Adrenal gland (tissue), 12 donors: ENCODE data around the gene COX6B1. TPM values are rescaled to one million over a fixed set of nuclear protein-coding genes. Genes with fewer than 3 reads are reported as not detected.

Experiments used
- DNase-seq, 7 donors: peaks; one replicate each; pipeline ENCODE4 v3.0.0-alpha.2; 2019 to 2020
- H3K27ac ChIP-seq, 5 donors: fragments of 200-600 bp; sonication (generic) in 4 of 5; 1 replicate in 3 of 5; 2 replicates in 2 of 5; pipeline versions ENCODE4 v1.5.1 to v1.8.0; 2016 to 2020; ENCODE audit warnings: mild to moderate bottlenecking in 1 of 5
- H3K27me3 ChIP-seq: fragments of 200-600 bp; 2 replicates; pipeline ENCODE4 v1.8.0; 2021
- H3K36me3 ChIP-seq, 2 donors: fragments of 200-600 bp; replicated peaks in 1 of 2; 1 replicate in 1 of 2; 2 replicates in 1 of 2; pipeline versions ENCODE4 v1.5.1 to v1.8.0; 2018 to 2022
- H3K4me1 ChIP-seq, 2 donors: fragments of 200-600 bp; replicated peaks in 1 of 2; 1 replicate in 1 of 2; 2 replicates in 1 of 2; pipeline versions ENCODE4 v1.5.1 to v1.8.0; 2018 to 2021
- H3K4me3 ChIP-seq, 4 donors: fragments of 200-600 bp; sonication (generic) in 3 of 4; one replicate each; pipeline ENCODE4 v1.5.1; 2016 to 2018
- H3K9me3 ChIP-seq, 3 donors: fragments of 200-600 bp; sonication (generic) in 1 of 3; replicated peaks in 1 of 3; 1 replicate in 2 of 3; 2 replicates in 1 of 3; pipeline versions ENCODE4 v1.5.1 to v1.8.0; 2016 to 2021
- POLR2A ChIP-seq, 2 donors: fragments of 450-650 bp; IDR thresholded peaks; one replicate each; pipeline ENCODE4 v1.6.1; 2017; ENCODE audit warnings: antibody characterized with exemption in 2 of 2, mild to moderate bottlenecking in 2 of 2, moderate library complexity in 1 of 2
- WGBS, 4 donors: extraction: QIAGEN DNeasy Blood & Tissue Kit in 2 of 4; methylation state at CpG; one replicate each; pipeline versions ENCODE4 v1.1.5 to v1.1.7; 2013 to 2017; 5-methylcytosine and 5-hydroxymethylcytosine counted together
- intact Hi-C, 2 donors: fragments of 100-400 bp; cut with DNase I; formaldehyde crosslinking; loops; one replicate each; pipeline versions ENCODE4 v1.14.1 to v1.15.0; 2022 to 2023
- polyA plus RNA-seq, 3 donors: library from polyadenylated mRNA; stranded (reverse); fragments of 200-250 nt in 2 of 3; fragments of 350-450 nt in 1 of 3; fragmentation: Illumina TruSeq in 1 of 3; extraction: RNeasy Lipid Tissue Mini Kit (QIAGEN cat#74804) in 1 of 3; gene quantifications; one replicate each; pipeline ENCODE4 v1.2.3, GENCODE V29; 2013 to 2014
- total RNA-seq, 9 donors: library from RNA; depleted of rRNA in 4 of 9; stranded (reverse); fragments of >200 nt in 4 of 9; fragments of 120-200 nt in 1 of 9; fragmentation: NEBNext Ultra II Directional in 1 of 9; extraction: Animal tissue kit (Norgen Biotek cat#: 25700) in 1 of 9; gene quantifications; one replicate each; pipeline versions ENCODE4 v1.1.0 to v1.2.4, GENCODE V29; 2013 to 2023
- TF ChIP-seq, protein P1 (sequence below), 6 experiments: fragments of 450-650 bp in 4 of 6; fragments of 200-600 bp in 2 of 6; sonication (generic) in 1 of 6; IDR thresholded peaks; 1 replicate in 5 of 6; 2 replicates in 1 of 6; pipeline versions ENCODE4 v1.5.1 to v1.8.0; 2016 to 2021; ENCODE audit warnings: antibody characterized with exemption in 6 of 6, mild to moderate bottlenecking in 2 of 6, moderate library complexity in 1 of 6
- donor health status: healthy with polysubstance abuse.
- donor health status: Bipolar disorder and iron deficiency.
- donor health status: DM: yes; HTN: yes; CAD: no.
- donor health status: DM: no; HTN: no; CAD: no.
- donor health status: DM: no; HTN: no; CAD: no.
- donor health status: DM: yes; HTN: yes; CAD: no.

COX6B1 gene
- total and polyA plus RNA-seq, 12 donors = 289 to 1,985 (median 530) TPM

GRCh38 chr19:35693835-35694599 lies 45.9 kb downstream of the COX6B1 start:
- WGBS, 4 donors = 31 to 37% (median 31%) methylated on average over 8 of the region's 8 CpGs
- Histone ChIP-seq H3K27me3 (no peaks in the 10 kb centered on the region), H3K27ac (no peak overlapping the region), H3K4me3 (no peak overlapping the region), H3K4me1 (no peaks in the 10 kb centered on the region), H3K36me3 (no peaks in the 10 kb centered on the region), H3K9me3 (no peaks in the 10 kb centered on the region)
- intact Hi-C loops = loop anchor here in 1 of 2 donors (2.0 to 10.0 kb wide), 2 partner anchors 23 to 241 kb away; partner anchors contain the start of gene LRFN3
- DNase-seq = peak; percentile 87 to 96 (median 90)
- TF ChIP-seq POLR2A (IDR thresholded peaks at IDR 0.05) = peak in 1 of 2 donors; percentile 12
- TF ChIP-seq, protein P1, sequence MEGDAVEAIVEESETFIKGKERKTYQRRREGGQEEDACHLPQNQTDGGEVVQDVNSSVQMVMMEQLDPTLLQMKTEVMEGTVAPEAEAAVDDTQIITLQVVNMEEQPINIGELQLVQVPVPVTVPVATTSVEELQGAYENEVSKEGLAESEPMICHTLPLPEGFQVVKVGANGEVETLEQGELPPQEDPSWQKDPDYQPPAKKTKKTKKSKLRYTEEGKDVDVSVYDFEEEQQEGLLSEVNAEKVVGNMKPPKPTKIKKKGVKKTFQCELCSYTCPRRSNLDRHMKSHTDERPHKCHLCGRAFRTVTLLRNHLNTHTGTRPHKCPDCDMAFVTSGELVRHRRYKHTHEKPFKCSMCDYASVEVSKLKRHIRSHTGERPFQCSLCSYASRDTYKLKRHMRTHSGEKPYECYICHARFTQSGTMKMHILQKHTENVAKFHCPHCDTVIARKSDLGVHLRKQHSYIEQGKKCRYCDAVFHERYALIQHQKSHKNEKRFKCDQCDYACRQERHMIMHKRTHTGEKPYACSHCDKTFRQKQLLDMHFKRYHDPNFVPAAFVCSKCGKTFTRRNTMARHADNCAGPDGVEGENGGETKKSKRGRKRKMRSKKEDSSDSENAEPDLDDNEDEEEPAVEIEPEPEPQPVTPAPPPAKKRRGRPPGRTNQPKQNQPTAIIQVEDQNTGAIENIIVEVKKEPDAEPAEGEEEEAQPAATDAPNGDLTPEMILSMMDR (IDR thresholded peaks at IDR 0.05) = peak; percentile 96 to 100 (median 98)

GRCh38 chr19:35695895-35696422 lies 47.8 kb downstream of the COX6B1 start:
- Histone ChIP-seq H3K27me3 (no peaks in the 10 kb centered on the region), H3K36me3 (no peaks in the 10 kb centered on the region), H3K9me3 (no peaks in the 10 kb centered on the region), H3K4me3 (no peak overlapping the region), H3K4me1 (no peaks in the 10 kb centered on the region), H3K27ac (no peak overlapping the region)
- no peak for DNase-seq
- no peak for TF ChIP-seq POLR2A (IDR thresholded peaks at IDR 0.05)
- TF ChIP-seq, protein P1 (IDR thresholded peaks at IDR 0.05) = no peak
- intact Hi-C loops = loop anchor here in 1 of 2 donors (2.0 to 10.0 kb wide), 2 partner anchors 21 to 239 kb away; partner anchors contain the start of gene LRFN3
- 65 to 80% (median 71%) methylated on average over 2 of the region's 2 CpGs for WGBS, 4 donors

GRCh38 chr19:35696835-35697234 lies 48.7 kb downstream of the COX6B1 start:
- 53 to 70% (median 67%) methylated on average over 4 of the region's 4 CpGs for WGBS, 4 donors
- TF ChIP-seq, protein P1 (IDR thresholded peaks at IDR 0.05) = no peak
- no peak for TF ChIP-seq POLR2A (IDR thresholded peaks at IDR 0.05)
- intact Hi-C loops = loop anchor here in 1 of 2 donors (10.0 kb wide), 1 partner anchor 238 kb away; the partner anchor contains the start of gene LRFN3

GRCh38 chr19:35702223-35703012 lies 54.3 kb downstream of the COX6B1 start:
- WGBS, 4 donors = 0 to 2% (median 1%) methylated on average over 26 to 50 of the region's 50 CpGs
- H3K27ac ChIP-seq = no peak overlapping the region

More at GRCh38 chr19:35696835-35697234, 48.7 kb downstream of the COX6B1 start:
- no peak for DNase-seq
- Histone ChIP-seq H3K27ac (no peak overlapping the region), H3K9me3 (no peaks in the 10 kb centered on the region), H3K4me1 (peaks cover 0 to under 1% of the 10 kb centered on the region in 2 donors), H3K36me3 (no peaks in the 10 kb centered on the region), H3K4me3 (no peak overlapping the region), H3K27me3 (no peaks in the 10 kb centered on the region)

More at GRCh38 chr19:35702223-35703012, 54.3 kb downstream of the COX6B1 start:
- no peaks in the 10 kb centered on the region for H3K9me3 ChIP-seq
- TF ChIP-seq, protein P1 (IDR thresholded peaks at IDR 0.05) = no peak
- no peak for TF ChIP-seq POLR2A (IDR thresholded peaks at IDR 0.05)
- no peaks in the 10 kb centered on the region for H3K27me3 ChIP-seq
- DNase-seq = peak; percentile 91 to 98 (median 95)
- intact Hi-C loops = loop anchor here in 1 of 2 donors (10.0 kb wide), 1 partner anchor 112 kb away; the partner anchor contains the start of gene PRODH2
- peak overlapping the region in 2 of 4 donors; percentile 24 to 64 for H3K4me3 ChIP-seq
- no peaks in the 10 kb centered on the region for H3K36me3 ChIP-seq
- peaks cover 0 to 9% of the 10 kb centered on the region in 2 donors for H3K4me1 ChIP-seq
